ENCODE results near the gene BRPF1. TPM values are rescaled to one million over a fixed set of nuclear protein-coding genes. Genes with fewer than 3 reads are reported as not detected.

The BRPF1 gene
- total RNA-seq, 4 donors from 2014 or later = 9.4 to 18.7 (median 14.9) TPM

GRCh38 chr3:9782770-9783169 is 51.2 kb downstream of the BRPF1 start:
- TF ChIP-seq EP300 (IDR thresholded peaks at IDR 0.05; ENCODE audit: low read depth) (no peak), POLR2AphosphoS5 (IDR thresholded peaks at IDR 0.05) (no peak), CTCF (IDR thresholded peaks at IDR 0.05) (no peak), POLR2A (IDR thresholded peaks at IDR 0.05) (no peak)
- Histone ChIP-seq H3K27me3 (no peaks in the 10 kb centered on the region), H3K4me3 (no peak overlapping the region), H3K4me1 (peaks cover 0 to 23% (median 9%) of the 10 kb centered on the region in 4 donors), H3K27ac (no peak overlapping the region), H3K36me3 (peaks cover 0 to 54% (median 24%) of the 10 kb centered on the region in 4 donors), H3K9me3 (no peaks in the 10 kb centered on the region)
- intact Hi-C loops (cut with DNase I; ENCODE audit: low total_unique reads) = no loop called here
- WGBS, 2 donors (ENCODE audit: low coverage in 1 of 2) = 29 to 44% methylated on average over 2 to 3 of the region's 3 CpGs
- DNase-seq = no peak
- in situ Hi-C loops (cut with MboI; ENCODE audit: low pct_ligation_motif_present in 1 of 4, low pct_unique_long_range_greater_than_20kb in 1 of 4, low sequenced_read_pairs in 3 of 4) = no loop called here

GRCh38 chr3:9783954-9784353 is 52.4 kb downstream of the BRPF1 start:
- Histone ChIP-seq H3K4me1 (peaks cover 0 to 14% (median 5%) of the 10 kb centered on the region in 4 donors), H3K27me3 (no peaks in the 10 kb centered on the region), H3K27ac (no peak overlapping the region), H3K4me3 (no peak overlapping the region), H3K36me3 (peaks cover 0 to 57% (median 27%) of the 10 kb centered on the region in 4 donors), H3K9me3 (no peaks in the 10 kb centered on the region)
- TF ChIP-seq POLR2A (IDR thresholded peaks at IDR 0.05) (no peak), EP300 (IDR thresholded peaks at IDR 0.05; ENCODE audit: low read depth) (no peak), CTCF (IDR thresholded peaks at IDR 0.05) (no peak), POLR2AphosphoS5 (IDR thresholded peaks at IDR 0.05) (no peak)
- intact Hi-C loops (cut with DNase I; ENCODE audit: low total_unique reads) = no loop called here
- 93% methylated on average over 13 of the region's 14 CpGs; no CpG with 5 or more reads in 1 of the 2 donors for WGBS, 2 donors (ENCODE audit: low coverage in 1 of 2)
- in situ Hi-C loops (cut with MboI; ENCODE audit: low pct_ligation_motif_present in 1 of 4, low pct_unique_long_range_greater_than_20kb in 1 of 4, low sequenced_read_pairs in 3 of 4) = no loop called here
- no peak for DNase-seq

GRCh38 chr3:9784965-9785364 is 53.4 kb downstream of the BRPF1 start:
- WGBS, 2 donors (ENCODE audit: low coverage in 1 of 2) = 92% methylated on average over 4 of the region's 4 CpGs; no CpG with 5 or more reads in 1 of the 2 donors
- H3K27ac ChIP-seq = no peak overlapping the region
- in situ Hi-C loops (cut with MboI; ENCODE audit: low pct_ligation_motif_present in 1 of 4, low pct_unique_long_range_greater_than_20kb in 1 of 4, low sequenced_read_pairs in 3 of 4) (no loop called here), intact Hi-C loops (cut with DNase I; ENCODE audit: low total_unique reads) (no loop called here)
- no peak overlapping the region for H3K4me3 ChIP-seq
- peaks cover 0 to 4% (median 0%) of the 10 kb centered on the region in 4 donors for H3K4me1 ChIP-seq
- TF ChIP-seq POLR2AphosphoS5 (IDR thresholded peaks at IDR 0.05) = no peak
- no peak for TF ChIP-seq POLR2A (IDR thresholded peaks at IDR 0.05)
- TF ChIP-seq CTCF (IDR thresholded peaks at IDR 0.05) = no peak
- no peak for TF ChIP-seq EP300 (IDR thresholded peaks at IDR 0.05; ENCODE audit: low read depth)
- DNase-seq = no peak
- H3K9me3 ChIP-seq = no peaks in the 10 kb centered on the region
- peaks cover 0 to 66% (median 30%) of the 10 kb centered on the region in 4 donors for H3K36me3 ChIP-seq
- H3K27me3 ChIP-seq = no peaks in the 10 kb centered on the region

- H3K9me3 ChIP-seq = no peaks in the 10 kb centered on the region
- in situ Hi-C loops (cut with MboI; ENCODE audit: low pct_ligation_motif_present in 1 of 4, low pct_unique_long_range_greater_than_20kb in 1 of 4, low sequenced_read_pairs in 3 of 4) = no loop called here
- no peaks in the 10 kb centered on the region for H3K27me3 ChIP-seq
- H3K4me3 ChIP-seq = no peak overlapping the region
- H3K36me3 ChIP-seq = peaks cover 0 to 66% (median 28%) of the 10 kb centered on the region in 4 donors
- intact Hi-C loops (cut with DNase I; ENCODE audit: low total_unique reads) = no loop called here
- TF ChIP-seq POLR2AphosphoS5 (IDR thresholded peaks at IDR 0.05) = no peak
- TF ChIP-seq EP300 (IDR thresholded peaks at IDR 0.05; ENCODE audit: low read depth) = no peak
- TF ChIP-seq POLR2A (IDR thresholded peaks at IDR 0.05) = no peak
- TF ChIP-seq CTCF (IDR thresholded peaks at IDR 0.05) = no peak
- 78 to 87% methylated on average over 1 to 7 of the region's 7 CpGs for WGBS, 2 donors (ENCODE audit: low coverage in 1 of 2)
- H3K4me1 ChIP-seq = peaks cover 0 to 3% (median 0%) of the 10 kb centered on the region in 4 donors
- DNase-seq = no peak
- no peak overlapping the region for H3K27ac ChIP-seq
These were observed 54.1 kb downstream of the BRPF1 start for GRCh38 chr3:9785602-9786001.

Measured in transverse colon (tissue), 4 donors.